NCI-H2029 treated with DMSO at 0.1 percent for 48 hours (cell line): Measurements from ENCODE around the gene PWWP2A.

Source experiments
- DNase-seq: peaks from one replicate; lab custom pipeline; 2025; lab: John Stamatoyannopoulos, UW

Gene PWWP2A

GRCh38 chr5:160129841-160130240, 10.6 kb upstream of the PWWP2A start:
- no peak for DNase-seq

GRCh38 chr5:160128632-160129031, 9.4 kb upstream of the PWWP2A start:
- DNase-seq: no peak

- no peak for DNase-seq
These were observed 636 bp upstream of the PWWP2A start for GRCh38 chr5:160119905-160120266.

- no peak for DNase-seq
These were observed 705 bp downstream of the PWWP2A start for GRCh38 chr5:160118349-160119141.

- DNase-seq: no peak
These were observed 2.3 kb downstream of the PWWP2A start for GRCh38 chr5:160116991-160117390.

GRCh38 chr5:160108124-160108523, 11.1 kb downstream of the PWWP2A start:
- no peak for DNase-seq

- no peak for DNase-seq
These were observed 13.4 kb downstream of the PWWP2A start for GRCh38 chr5:160105686-160106360.

GRCh38 chr5:160097991-160098390, 21.3 kb downstream of the PWWP2A start:
- no peak for DNase-seq

- no peak for DNase-seq
These were observed 23.1 kb downstream of the PWWP2A start for GRCh38 chr5:160096178-160096577.

- no peak for DNase-seq
These were observed 26.1 kb downstream of the PWWP2A start for GRCh38 chr5:160092960-160093707.

GRCh38 chr5:160092514-160092913, 26.7 kb downstream of the PWWP2A start:
- DNase-seq: no peak

- no peak for DNase-seq
These were observed 29.2 kb downstream of the PWWP2A start for GRCh38 chr5:160090059-160090458.

GRCh38 chr5:160089531-160089930, 29.7 kb downstream of the PWWP2A start:
- DNase-seq: no peak

GRCh38 chr5:160088805-160089204, 30.4 kb downstream of the PWWP2A start:
- DNase-seq: no peak

GRCh38 chr5:160087199-160087598, 32.1 kb downstream of the PWWP2A start:
- no peak for DNase-seq

- no peak for DNase-seq
These were observed 35.1 kb downstream of the PWWP2A start for GRCh38 chr5:160084144-160084543.

- no peak for DNase-seq
These were observed 35.7 kb downstream of the PWWP2A start for GRCh38 chr5:160083501-160083900.

- DNase-seq: no peak
These were observed 36.4 kb downstream of the PWWP2A start for GRCh38 chr5:160082614-160083500.

- no peak for DNase-seq
These were observed 37.8 kb downstream of the PWWP2A start for GRCh38 chr5:160081495-160081894.

- no peak for DNase-seq
These were observed 39.5 kb downstream of the PWWP2A start for GRCh38 chr5:160079753-160080152.

GRCh38 chr5:160076997-160077396, 42.3 kb downstream of the PWWP2A start:
- DNase-seq: no peak

- DNase-seq: no peak
These were observed 44.2 kb downstream of the PWWP2A start for GRCh38 chr5:160075073-160075472.
